Dermis blood vessel endothelial cell (primary cell): ENCODE data around the gene CEP192. TPM values are rescaled to one million over a fixed set of nuclear protein-coding genes. Genes with fewer than 3 reads are reported as not detected.
"Not testable (repeated sequence)": the region's sequence is repeated elsewhere in the genome, so short reads cannot be mapped to it uniquely, and the experiment has no call there.

Experiments used
- DNase-seq: peaks from one replicate; pipeline ENCODE4 v3.0.0; 2010
- total RNA-seq: library from RNA; depleted of rRNA; stranded (reverse); fragments of >200 nt; gene quantifications from 2 replicates; pipeline ENCODE4 v1.2.3, GENCODE V29; 2014

The CEP192 gene
- total RNA-seq, 1 donor from 2014 or later = 43.6 TPM

- DNase-seq = no peak
Observed at GRCh38 chr18:12990641-12990966, 558 bp upstream of the CEP192 start.

- DNase-seq = no peak
Observed at GRCh38 chr18:12991821-12992179, 638 bp downstream of the CEP192 start.

- no peak for DNase-seq
Observed at GRCh38 chr18:12993439-12993838, 2.3 kb downstream of the CEP192 start.

GRCh38 chr18:12995424-12995823, 4.3 kb downstream of the CEP192 start:
- no peak for DNase-seq

GRCh38 chr18:12995952-12996477, 4.9 kb downstream of the CEP192 start:
- no peak for DNase-seq

GRCh38 chr18:12996661-12997292, 5.6 kb downstream of the CEP192 start:
- DNase-seq = no peak

- not testable (repeated sequence) for DNase-seq
Observed at GRCh38 chr18:12997330-12997729, 6.2 kb downstream of the CEP192 start.

GRCh38 chr18:12998332-12999060, 7.3 kb downstream of the CEP192 start:
- no peak for DNase-seq

GRCh38 chr18:13003466-13003896, 12.3 kb downstream of the CEP192 start:
- peak; percentile 88 for DNase-seq

GRCh38 chr18:13004396-13004795, 13.2 kb downstream of the CEP192 start:
- no peak for DNase-seq

- no peak for DNase-seq
Observed at GRCh38 chr18:13005289-13005688, 14.1 kb downstream of the CEP192 start.

- no peak for DNase-seq
Observed at GRCh38 chr18:13006531-13007247, 15.5 kb downstream of the CEP192 start.

GRCh38 chr18:13007248-13007560, 16.0 kb downstream of the CEP192 start:
- no peak for DNase-seq

GRCh38 chr18:13011719-13012118, 20.6 kb downstream of the CEP192 start:
- no peak for DNase-seq

- DNase-seq = no peak
Observed at GRCh38 chr18:13014232-13014631, 23.1 kb downstream of the CEP192 start.

- no peak for DNase-seq
Observed at GRCh38 chr18:13014818-13015217, 23.7 kb downstream of the CEP192 start.

- no peak for DNase-seq
Observed at GRCh38 chr18:13017247-13017875, 26.2 kb downstream of the CEP192 start.

- no peak for DNase-seq
Observed at GRCh38 chr18:13018374-13018773, 27.2 kb downstream of the CEP192 start.

GRCh38 chr18:13019301-13019700, 28.1 kb downstream of the CEP192 start:
- DNase-seq = peak; percentile 61

- no peak for DNase-seq
Observed at GRCh38 chr18:13022644-13023043, 31.5 kb downstream of the CEP192 start.

GRCh38 chr18:13025233-13025632, 34.1 kb downstream of the CEP192 start:
- DNase-seq = no peak

- DNase-seq = peak; percentile 40
Observed at GRCh38 chr18:13026583-13027270, 35.6 kb downstream of the CEP192 start.

- no peak for DNase-seq
Observed at GRCh38 chr18:13028869-13029268, 37.7 kb downstream of the CEP192 start.
